Activated T-cell treated with anti-CD3 and anti-CD28 coated beads, Interleukin-2, amount 50 U/mL, for 1 hour (primary cell): Measurements from ENCODE around the gene PTPRC.

ENCODE experiments used
- DNase-seq: peaks from one replicate; pipeline ENCODE4 v3.0.0-alpha.2; 2020

Gene PTPRC

GRCh38 chr1:198677027-198677426 is 38.2 kb downstream of the PTPRC start:
- no peak for DNase-seq

- no peak for DNase-seq
Observed at GRCh38 chr1:198677871-198678270, 39.0 kb downstream of the PTPRC start.

GRCh38 chr1:198678301-198678836 is 39.5 kb downstream of the PTPRC start:
- DNase-seq, result peak; percentile 65

DNA sequence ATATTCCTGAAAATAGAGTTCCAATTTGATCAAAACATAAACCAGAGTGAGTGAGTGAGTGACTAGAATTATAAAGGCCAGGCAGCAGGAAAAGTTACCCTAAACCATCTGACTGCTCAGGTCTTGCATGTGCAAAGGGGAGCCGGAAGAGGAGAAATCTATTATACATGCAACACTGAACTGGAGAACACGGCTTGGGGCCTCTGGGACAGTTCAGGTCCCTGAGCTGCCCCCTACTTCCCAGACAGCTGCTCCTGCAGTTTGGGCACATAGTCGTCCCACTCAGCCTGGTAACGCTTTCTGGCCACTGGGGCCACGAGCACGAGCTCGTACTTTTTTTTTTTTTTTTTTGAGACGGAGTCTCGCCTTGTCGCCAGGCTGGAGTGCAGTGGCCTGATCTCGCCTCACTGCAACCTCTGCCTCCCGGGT is 40.1 kb downstream of the PTPRC start:
- peak; percentile 53 for DNase-seq

- DNase-seq, result peak; percentile 57
Observed at GRCh38 chr1:198679535-198680173, 40.8 kb downstream of the PTPRC start.

DNA sequence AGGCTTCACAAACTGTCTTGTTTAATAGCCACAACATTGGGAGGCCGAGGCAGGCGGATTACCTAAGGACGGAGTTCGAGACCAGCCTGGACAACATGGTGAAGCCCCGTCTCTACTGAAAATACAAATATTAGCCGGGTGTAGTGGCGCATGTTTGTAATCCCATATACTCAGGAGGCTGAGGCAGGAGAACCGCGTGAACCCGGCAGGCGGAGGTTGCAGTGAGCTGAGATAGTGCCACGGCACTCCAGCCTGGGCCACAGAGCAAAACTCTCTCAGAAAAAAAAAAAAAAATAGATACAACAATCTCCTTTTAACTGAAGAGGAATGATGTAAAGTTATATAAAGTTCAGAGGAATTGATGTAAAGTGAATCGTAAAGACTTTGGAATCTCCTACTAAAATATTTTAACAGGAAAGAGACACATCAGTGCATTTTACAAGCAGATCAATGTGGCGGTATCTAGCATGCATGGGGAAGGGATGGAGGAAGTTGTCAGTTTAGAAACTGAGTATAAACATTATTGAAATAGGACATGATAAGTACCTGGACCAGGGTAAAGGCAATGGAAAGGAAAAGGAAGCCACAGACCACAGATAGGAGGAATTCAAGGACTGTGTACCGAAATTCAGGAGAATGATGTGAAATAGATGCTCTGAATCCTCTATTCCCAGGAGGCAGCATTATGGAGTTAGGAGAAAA is 41.5 kb downstream of the PTPRC start:
- peak; percentile 48 for DNase-seq

DNA sequence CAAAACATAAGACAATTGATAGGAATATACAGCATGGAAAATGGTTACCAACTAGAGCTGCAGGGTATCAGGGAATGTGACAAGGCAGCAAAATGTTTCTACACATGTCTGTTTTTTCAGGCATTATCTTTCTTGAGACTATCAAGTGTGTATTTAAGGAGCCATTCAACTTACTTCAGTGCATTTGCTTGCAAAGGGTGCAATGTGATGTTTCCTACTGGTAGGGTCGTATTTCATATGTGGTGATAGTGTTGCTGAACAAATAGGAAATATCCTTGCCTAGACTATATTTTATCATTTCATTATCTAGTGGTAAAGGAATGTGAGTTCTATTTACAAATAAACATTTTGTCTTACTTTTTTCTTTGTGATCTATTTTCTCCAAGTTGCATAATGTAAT is 42.4 kb downstream of the PTPRC start:
- no peak for DNase-seq

DNA sequence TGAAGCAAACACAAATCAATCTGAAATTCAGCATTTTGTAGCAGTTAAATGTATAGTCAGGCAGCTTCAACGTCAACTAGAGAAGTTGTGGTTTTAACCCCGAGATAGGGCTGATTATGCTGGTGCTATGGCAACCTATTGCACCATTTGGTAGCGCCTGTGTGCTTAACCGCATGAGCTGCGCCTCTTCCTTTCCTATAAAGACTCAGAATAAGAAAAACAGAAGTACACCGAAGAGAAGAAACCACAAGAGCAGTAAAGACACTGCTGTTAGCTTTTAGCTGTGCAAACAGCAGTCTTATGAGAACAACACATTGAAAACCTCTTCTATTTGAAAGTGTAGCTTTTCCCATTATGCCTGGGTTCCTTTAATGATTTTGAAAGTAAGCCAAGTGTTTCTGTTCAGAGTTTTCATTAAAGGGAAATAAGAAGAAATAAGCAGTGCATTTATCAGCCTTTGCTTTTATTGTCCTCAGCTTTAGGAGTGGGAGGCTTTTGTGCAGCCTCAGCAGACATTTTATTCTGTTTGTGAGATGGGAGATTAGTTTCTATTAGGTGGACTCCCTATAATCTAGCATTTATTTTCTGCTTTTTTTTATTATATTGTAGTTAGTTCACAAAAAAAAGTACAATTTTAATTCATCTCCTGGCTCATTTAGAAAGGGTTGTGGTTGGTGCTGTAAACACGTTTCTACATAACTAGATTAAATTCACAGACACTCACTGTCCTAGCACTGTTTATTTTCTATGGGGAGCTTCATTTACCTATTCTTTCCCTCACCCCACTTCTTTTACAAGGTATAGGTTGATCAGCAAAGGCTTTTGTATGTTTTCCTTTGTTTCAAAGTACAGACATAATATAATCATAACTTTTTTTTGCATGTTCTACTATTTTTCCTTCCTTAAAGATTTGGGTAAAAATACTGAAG is 43.3 kb downstream of the PTPRC start:
- peak; percentile 59 for DNase-seq

DNA sequence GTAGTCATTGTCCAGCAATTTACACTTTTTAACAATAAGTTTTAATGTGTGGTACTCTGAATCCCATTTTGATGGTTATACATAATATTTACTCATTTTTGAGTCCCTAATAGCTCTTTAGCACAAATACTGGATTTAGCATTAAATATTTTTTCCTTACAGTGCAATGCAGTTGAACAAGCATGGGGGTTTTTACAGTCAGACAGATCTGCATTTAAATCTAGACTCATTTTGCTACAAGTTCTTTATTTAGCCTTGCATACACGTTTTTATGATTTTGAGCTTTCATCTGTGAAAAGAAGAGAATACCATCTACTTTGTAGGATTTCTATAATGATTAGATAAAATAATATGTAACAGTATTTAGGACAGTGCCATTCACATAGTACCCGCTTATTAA is 44.0 kb downstream of the PTPRC start:
- DNase-seq, result no peak

- no peak for DNase-seq
Observed at GRCh38 chr1:198683449-198683848, 44.6 kb downstream of the PTPRC start.

DNA sequence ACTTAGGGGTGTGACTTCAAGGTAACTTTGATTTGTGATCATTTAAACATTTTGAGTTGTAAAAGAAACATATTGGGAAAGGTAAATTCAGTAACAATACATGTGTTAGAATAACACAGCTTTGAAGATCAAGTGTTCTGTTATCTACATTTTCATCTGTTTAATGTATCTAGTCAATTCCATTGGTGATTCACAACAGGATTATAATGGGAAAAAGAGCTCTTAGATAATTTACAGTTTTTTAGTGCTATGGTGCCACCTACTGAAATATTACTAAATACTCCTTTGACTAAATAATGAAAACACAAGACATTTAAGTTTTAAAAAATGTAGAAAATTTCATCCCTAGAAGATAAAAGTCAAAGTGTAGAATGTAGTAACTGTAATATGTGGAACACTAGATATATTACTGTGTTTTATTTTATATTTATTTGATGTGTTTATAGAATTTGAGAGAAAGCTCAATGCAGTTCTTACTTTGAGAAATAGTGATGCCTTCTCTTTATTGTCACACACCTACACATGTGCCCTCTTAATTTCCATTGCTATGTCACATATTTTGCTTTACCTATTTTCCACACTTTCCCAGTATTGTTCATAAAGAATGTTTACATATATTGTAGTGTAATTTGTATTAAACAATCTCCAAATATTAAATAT is 47.4 kb downstream of the PTPRC start:
- no peak for DNase-seq

DNA sequence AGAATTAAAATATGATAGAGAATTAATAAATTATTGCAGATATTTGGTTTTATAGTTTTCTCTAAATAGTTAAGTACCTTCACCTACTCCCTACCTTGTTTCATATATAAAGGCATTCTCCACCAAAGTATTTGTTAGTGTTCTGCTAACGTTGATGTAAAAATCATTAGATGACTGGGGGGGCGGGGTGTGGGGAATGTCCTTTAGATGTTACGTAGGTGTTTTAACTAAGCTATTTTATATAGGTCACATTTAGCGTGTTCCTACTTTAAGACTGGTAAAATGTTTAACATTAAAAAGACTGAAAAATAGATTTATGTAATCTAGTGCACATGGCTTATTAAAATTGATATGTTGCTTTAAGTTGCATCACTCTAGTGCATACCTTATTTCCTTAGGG is 48.6 kb downstream of the PTPRC start:
- DNase-seq, result no peak

DNA sequence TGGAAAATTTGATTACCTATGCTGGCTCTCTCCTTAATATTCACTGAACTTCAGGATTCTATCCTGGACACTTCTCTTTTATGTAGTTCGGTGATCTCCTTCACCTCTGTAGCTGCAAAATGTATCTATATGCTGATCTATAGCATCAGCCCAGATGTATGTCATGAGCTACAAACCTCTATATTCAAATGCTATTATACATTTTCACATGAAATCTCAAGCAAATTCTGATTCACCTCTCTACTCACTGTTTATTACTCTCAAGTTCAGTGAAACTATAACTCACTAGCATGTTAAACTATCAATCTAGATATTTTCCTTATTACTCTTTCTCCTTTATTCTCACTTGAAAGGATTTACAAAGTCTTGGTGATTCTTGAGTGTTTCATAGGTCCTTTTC is 52.2 kb downstream of the PTPRC start:
- DNase-seq, result no peak

- DNase-seq, result no peak
Observed at GRCh38 chr1:198693321-198693720, 54.5 kb downstream of the PTPRC start.

GRCh38 chr1:198694542-198694941 is 55.7 kb downstream of the PTPRC start:
- DNase-seq, result no peak

DNA sequence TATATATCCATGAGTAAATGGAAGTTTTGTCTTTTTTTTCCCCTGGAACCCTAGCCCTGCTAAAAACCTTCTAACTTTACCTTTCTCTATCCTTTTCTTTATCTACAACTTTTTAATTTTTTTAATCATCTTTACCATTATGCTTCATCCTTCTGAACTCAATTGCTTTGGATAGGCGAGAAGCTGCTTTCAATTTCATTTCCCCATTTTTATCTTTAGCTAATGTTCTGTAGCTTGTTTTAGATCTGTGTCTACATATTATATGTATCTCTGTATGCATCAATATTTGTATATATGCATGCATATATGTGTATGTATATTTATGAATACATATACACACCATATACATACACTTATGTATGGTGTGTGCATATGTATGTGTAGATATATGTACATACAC is 57.4 kb downstream of the PTPRC start:
- DNase-seq, result no peak

DNA sequence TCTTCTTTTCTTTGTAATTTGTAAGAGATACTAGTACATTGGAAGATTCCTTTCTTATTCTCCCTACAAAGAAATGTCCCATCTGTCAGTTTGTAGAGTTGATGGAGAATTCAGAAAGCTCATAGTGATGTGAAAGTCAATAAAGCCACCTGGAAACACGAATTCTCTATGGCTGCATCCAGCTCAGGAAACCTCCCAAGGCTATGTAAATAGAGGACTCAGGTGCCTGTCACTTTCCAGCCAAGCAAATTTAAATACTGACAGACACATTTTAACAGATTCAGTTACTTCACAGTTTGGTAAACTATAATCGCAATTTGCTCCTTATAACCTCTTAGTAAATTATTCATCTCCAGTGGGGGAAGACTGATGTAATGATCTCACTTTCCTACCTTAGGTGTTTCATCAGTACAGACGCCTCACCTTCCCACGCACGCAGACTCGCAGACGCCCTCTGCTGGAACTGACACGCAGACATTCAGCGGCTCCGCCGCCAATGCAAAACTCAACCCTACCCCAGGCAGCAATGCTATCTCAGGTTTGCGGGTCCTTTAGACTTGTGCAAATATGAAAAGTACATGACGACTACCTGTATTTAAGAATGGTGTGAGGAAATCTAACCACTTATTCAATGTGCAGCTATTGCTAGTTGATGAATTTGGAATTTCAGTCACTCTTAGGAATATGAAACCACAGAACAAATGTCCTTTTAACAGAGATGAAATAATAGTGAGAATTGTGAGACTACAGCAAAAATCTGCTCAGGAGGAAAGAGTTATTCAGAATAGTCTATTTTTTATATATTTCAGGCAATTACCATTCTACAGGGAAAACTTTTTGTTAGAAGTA is 60.6 kb downstream of the PTPRC start:
- peak; percentile 75 for DNase-seq

GRCh38 chr1:198700016-198700392 is 61.2 kb downstream of the PTPRC start:
- DNase-seq, result no peak

GRCh38 chr1:198700396-198700795 is 61.6 kb downstream of the PTPRC start:
- no peak for DNase-seq

- DNase-seq, result no peak
Observed at GRCh38 chr1:198701250-198701649, 62.4 kb downstream of the PTPRC start.

DNA sequence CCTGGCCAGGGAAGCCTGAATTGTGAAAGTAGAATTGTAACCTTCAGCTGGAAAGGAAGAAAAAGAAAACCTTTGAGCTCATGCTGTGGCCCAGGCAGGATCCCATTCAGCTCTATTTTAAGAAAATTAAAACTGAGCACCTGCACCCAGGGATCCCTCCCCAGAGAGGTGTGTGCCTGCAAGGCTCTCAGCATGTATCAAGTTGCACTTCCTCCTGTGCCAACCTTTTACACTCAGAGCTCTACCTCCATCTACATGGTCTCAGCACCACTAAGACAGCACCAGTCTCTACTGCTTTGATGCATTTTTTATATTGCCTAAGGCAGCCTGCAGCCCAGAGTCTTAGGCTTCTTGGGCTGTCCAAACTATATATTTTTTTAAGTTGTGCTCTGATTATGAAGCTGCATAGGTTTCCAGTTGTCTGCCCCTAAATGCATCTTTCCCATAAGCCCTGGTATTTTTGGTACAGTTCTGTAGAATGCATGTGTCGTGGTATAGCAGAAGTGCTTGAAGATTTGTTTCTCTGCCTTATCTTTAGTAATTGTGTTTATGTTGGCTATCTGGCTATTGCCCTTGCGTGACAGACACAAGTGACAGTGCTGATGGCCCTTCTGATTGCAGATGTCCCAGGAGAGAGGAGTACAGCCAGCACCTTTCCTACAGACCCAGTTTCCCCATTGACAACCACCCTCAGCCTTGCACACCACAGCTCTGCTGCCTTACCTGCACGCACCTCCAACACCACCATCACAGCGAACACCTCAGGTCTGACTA is 63.1 kb downstream of the PTPRC start:
- DNase-seq, result no peak
